ENCODE measurements around the gene TAF11.
"Not testable (repeated sequence)": the region's sequence is repeated elsewhere in the genome, so short reads cannot be mapped to it uniquely, and the experiment has no call there.

Gene TAF11

DNA sequence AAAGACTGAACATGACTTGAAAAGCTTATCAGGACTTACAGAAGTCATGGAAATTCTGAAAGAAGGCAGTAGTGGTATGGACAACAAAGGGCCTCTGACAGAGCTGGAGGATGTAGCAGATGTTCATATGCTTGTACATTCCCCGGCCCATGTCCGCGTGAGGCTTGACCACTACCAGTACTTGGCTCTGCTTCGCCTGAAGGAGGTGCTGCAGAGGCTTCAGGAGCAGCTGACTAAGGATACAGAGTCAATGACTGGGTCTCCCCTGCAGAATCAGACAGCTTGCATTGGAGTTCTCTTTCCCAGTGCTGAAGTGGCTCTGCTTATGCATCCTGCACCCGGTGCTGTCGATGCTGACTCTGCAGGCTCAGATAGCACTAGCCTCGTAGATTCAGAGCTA, 29.2 kb downstream of the TAF11 start:
- peaks cover 16% of the 10 kb centered on the region for H3K36me3 ChIP-seq (ENCODE audit: control insufficient read depth, insufficient read depth, low read length)

DNA sequence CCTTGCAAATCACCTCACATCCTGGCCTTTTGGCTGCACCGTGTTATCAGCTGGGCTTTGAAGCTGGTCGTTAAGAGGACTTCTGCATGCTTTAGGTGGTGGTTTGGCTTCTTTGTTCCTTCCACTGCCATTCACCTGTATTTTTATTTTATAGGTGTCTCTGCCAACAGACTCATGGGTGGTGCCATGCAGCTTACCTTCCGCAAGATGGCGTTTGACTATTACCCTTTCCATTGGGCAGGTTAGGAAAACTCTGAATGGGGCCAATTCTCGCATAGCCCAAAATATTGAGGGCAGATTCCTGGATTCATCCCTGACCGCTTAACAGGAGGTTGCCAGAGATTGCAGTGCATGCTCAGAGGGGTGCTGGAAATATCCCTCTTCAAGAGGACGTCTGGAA, 32.4 kb downstream of the TAF11 start:
- H3K36me3 ChIP-seq (ENCODE audit: control insufficient read depth, insufficient read depth, low read length), result peaks cover 16% of the 10 kb centered on the region
- H3K27me3 ChIP-seq (ENCODE audit: control insufficient read depth, insufficient read depth, low read length), result no peaks in the 10 kb centered on the region
- no peaks in the 10 kb centered on the region for H3K4me1 ChIP-seq (ENCODE audit: control insufficient read depth, insufficient read depth, low read length)
- no peaks in the 10 kb centered on the region for H3K9me3 ChIP-seq (ENCODE audit: control insufficient read depth, low read length)
- H3K9ac ChIP-seq (ENCODE audit: low read length), result no peak overlapping the region
- H3K4me3 ChIP-seq (ENCODE audit: low read length), result no peak overlapping the region

More for the DNA sequence above, 29.2 kb downstream of the TAF11 start:
- Histone ChIP-seq H3K27me3 (ENCODE audit: control insufficient read depth, insufficient read depth, low read length) (no peaks in the 10 kb centered on the region), H3K4me1 (ENCODE audit: control insufficient read depth, insufficient read depth, low read length) (no peaks in the 10 kb centered on the region), H3K4me3 (ENCODE audit: low read length) (no peak overlapping the region), H3K9me3 (ENCODE audit: control insufficient read depth, low read length) (no peaks in the 10 kb centered on the region), H3K9ac (ENCODE audit: low read length) (no peak overlapping the region)

DNA sequence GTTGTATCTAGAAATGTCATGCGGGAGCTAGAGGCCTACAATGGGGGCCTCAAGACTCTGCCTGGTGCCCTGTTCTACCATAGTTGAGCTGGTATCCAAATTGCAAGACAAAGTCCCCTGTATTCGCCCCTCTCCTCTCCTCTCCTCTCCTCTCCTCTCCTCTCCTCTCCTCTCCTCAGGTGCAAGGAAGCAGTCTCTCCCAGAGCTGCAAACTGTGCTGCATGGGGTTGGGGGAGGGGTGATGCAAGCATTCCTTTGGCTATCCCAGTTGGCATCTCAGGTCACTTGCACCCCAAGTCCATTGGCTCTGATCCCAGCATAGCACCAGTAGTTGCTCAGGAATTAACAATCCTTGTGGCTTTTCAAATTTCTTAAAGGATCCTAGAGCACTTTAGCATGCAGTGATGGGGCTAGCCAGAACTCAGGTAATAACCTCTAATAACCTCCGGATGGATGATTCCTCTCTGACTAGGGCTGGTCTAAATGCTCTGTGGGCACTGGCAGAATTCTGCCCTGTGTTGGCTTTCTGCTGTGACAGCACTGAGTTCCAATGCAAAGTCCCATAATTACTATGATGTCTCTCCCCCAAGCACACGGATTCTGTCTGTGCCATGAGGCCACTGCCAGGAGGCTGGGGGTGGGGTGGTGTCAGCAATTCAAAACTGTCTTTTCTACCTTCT, 35.3 kb downstream of the TAF11 start:
- H3K9me3 ChIP-seq (ENCODE audit: control insufficient read depth, low read length), result no peaks in the 10 kb centered on the region
- H3K9ac ChIP-seq (ENCODE audit: low read length), result no peak overlapping the region
- no peaks in the 10 kb centered on the region for H3K27me3 ChIP-seq (ENCODE audit: control insufficient read depth, insufficient read depth, low read length)
- H3K4me3 ChIP-seq (ENCODE audit: low read length), result no peak overlapping the region
- no peaks in the 10 kb centered on the region for H3K4me1 ChIP-seq (ENCODE audit: control insufficient read depth, insufficient read depth, low read length)
- H3K36me3 ChIP-seq (ENCODE audit: control insufficient read depth, insufficient read depth, low read length), result peaks cover under 1% of the 10 kb centered on the region

DNA sequence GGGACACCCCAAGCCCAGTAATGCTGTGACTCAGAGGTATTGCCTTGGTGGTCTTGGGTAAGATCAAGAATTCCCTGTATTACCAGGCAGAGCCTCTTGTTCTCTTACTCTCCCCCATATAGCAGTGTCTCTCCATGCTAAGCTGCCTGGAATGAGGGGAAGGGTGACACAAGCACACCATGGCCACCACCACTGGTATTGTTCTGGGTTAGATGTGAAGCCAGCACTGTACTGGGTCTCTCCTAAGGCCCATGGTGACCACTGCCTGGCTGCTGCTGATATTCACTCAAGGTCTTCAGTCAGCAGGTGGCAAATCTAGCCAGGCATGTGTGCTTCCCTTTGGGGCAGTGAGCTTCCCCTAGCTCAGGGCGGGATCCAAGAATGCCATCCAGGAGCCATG, 36.5 kb downstream of the TAF11 start:
- no peaks in the 10 kb centered on the region for H3K9me3 ChIP-seq (ENCODE audit: control insufficient read depth, low read length)
- H3K27me3 ChIP-seq (ENCODE audit: control insufficient read depth, insufficient read depth, low read length), result no peaks in the 10 kb centered on the region
- H3K4me1 ChIP-seq (ENCODE audit: control insufficient read depth, insufficient read depth, low read length), result no peaks in the 10 kb centered on the region
- H3K9ac ChIP-seq (ENCODE audit: low read length), result no peak overlapping the region
- H3K4me3 ChIP-seq (ENCODE audit: low read length), result no peak overlapping the region
- no peaks in the 10 kb centered on the region for H3K36me3 ChIP-seq (ENCODE audit: control insufficient read depth, insufficient read depth, low read length)

DNA sequence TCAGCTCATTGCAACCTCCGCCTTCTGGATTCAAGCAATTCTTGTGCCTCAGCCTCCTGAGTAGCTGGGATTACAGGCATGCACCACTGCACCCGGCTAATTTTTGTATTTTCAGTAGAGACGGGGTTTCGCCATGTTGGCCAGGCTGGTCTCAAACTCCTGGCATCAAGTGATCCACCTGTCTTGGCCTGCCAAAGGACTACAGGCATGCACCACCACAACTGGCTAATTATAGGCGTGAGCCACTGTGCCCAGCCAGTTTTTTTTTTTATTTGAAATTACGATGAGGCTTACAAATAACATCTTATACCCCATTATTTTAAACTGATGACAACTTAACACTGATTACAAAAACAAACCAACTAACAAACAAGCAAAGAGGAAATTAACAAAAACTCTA, 38.8 kb downstream of the TAF11 start:
- H3K27me3 ChIP-seq (ENCODE audit: control insufficient read depth, insufficient read depth, low read length); H3K36me3 ChIP-seq (ENCODE audit: control insufficient read depth, insufficient read depth, low read length); H3K4me3 ChIP-seq (ENCODE audit: low read length); H3K9me3 ChIP-seq (ENCODE audit: control insufficient read depth, low read length); H3K4me1 ChIP-seq (ENCODE audit: control insufficient read depth, insufficient read depth, low read length); H3K9ac ChIP-seq (ENCODE audit: low read length): not testable (repeated sequence)

DNA sequence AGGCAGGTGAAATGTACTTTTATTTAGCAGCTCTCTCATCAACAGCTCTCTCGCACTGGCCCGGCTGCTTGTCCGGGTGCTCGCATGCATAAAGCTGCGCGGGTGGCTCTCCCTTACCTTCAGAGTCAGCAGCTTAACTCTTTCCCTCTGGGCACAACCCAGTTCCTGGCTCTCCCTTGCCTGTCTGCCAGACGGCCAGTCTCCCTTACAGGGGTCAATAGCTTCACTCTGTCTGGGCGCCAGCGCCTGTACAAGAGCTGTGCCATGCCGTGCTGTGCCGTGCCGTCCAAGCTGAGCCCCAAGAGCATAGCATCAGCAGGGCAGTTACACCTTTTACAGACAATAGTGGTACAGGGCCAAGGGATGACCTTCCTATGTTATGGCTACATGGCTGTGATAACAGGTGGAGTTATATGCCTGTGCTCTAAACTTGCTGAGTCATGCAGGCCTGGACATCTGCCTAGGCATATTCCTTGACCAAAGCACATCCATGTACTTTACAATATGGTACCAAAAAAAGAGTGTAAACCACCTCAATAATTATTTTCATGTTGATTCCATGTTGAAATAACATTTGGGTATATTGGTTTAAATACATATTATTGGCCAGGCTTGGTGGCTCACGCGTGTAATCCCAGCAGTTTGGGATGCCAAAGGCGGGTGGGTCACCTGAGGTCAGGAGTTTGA, 48.0 kb downstream of the TAF11 start:
- Histone ChIP-seq H3K36me3 (ENCODE audit: control insufficient read depth, insufficient read depth, low read length) (no peaks in the 10 kb centered on the region), H3K4me1 (ENCODE audit: control insufficient read depth, insufficient read depth, low read length) (no peaks in the 10 kb centered on the region), H3K27me3 (ENCODE audit: control insufficient read depth, insufficient read depth, low read length) (no peaks in the 10 kb centered on the region), H3K4me3 (ENCODE audit: low read length) (no peak overlapping the region), H3K9me3 (ENCODE audit: control insufficient read depth, low read length) (no peaks in the 10 kb centered on the region), H3K9ac (ENCODE audit: low read length) (no peak overlapping the region)

DNA sequence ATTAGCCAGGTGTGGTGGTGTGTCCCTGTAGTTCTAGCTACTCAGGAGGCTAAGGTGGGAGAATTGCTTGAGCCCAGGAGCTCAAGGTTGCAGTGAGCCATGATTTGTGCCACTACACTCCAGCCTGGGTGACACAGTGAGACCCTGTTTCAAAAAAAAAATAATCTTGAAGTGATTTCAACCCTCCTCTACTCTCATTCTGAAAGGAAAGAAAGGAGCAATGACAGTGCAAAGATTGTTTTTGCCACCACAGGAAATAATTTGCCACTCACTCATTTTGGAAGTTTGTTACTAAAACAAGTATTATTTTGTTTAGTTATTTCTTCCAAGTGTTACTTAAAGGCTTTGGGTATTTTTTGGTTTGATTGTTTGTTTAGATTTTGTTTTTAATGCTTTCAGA, 50.3 kb downstream of the TAF11 start:
- Histone ChIP-seq H3K9me3 (ENCODE audit: control insufficient read depth, low read length) (no peaks in the 10 kb centered on the region), H3K27me3 (ENCODE audit: control insufficient read depth, insufficient read depth, low read length) (no peaks in the 10 kb centered on the region), H3K4me1 (ENCODE audit: control insufficient read depth, insufficient read depth, low read length) (no peaks in the 10 kb centered on the region), H3K9ac (ENCODE audit: low read length) (no peak overlapping the region), H3K4me3 (ENCODE audit: low read length) (no peak overlapping the region), H3K36me3 (ENCODE audit: control insufficient read depth, insufficient read depth, low read length) (no peaks in the 10 kb centered on the region)

DNA sequence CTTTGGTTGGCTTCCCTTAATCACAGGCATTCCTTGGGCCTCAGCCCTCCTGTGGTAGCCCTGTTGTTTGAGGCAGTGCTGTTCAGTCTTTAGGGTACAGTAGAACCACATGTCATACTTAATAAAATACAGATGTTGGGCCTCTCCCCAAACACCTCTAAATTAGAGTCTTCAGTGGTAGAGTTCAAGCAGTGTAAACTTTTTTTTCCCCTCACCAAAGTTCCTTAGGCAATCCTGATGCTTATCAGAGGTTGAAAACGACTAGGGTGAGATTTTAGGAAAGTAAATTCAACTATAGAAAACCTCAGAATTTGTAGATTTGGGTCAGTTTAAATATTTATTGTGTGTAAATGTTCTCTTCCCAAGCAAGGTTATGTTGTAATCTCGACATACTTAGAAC, 51.4 kb downstream of the TAF11 start:
- no peaks in the 10 kb centered on the region for H3K27me3 ChIP-seq (ENCODE audit: control insufficient read depth, insufficient read depth, low read length)
- H3K9ac ChIP-seq (ENCODE audit: low read length), result no peak overlapping the region
- no peaks in the 10 kb centered on the region for H3K36me3 ChIP-seq (ENCODE audit: control insufficient read depth, insufficient read depth, low read length)
- H3K4me3 ChIP-seq (ENCODE audit: low read length), result no peak overlapping the region
- no peaks in the 10 kb centered on the region for H3K4me1 ChIP-seq (ENCODE audit: control insufficient read depth, insufficient read depth, low read length)
- no peaks in the 10 kb centered on the region for H3K9me3 ChIP-seq (ENCODE audit: control insufficient read depth, low read length)

DNA sequence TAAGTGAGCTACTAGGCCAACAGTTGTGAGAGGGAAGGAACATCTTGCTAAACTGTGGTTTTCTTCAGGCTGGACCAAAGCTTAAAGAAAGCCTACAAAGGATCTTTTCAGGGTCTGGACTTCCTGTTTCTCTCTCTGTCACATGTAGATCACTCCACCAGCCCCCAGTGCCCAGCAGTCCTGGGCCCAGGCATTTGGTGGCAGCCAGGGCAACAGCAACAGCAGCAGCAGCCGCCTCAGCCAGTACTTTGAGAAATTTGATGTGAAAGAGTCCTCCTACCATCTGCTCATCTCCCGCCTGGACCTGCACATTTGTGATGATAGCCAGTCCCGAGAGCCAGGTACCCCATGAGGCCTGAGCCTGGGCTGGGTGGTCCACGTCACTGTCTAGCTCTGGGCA, 51.8 kb downstream of the TAF11 start:
- H3K9ac ChIP-seq (ENCODE audit: low read length), result no peak overlapping the region

DNA sequence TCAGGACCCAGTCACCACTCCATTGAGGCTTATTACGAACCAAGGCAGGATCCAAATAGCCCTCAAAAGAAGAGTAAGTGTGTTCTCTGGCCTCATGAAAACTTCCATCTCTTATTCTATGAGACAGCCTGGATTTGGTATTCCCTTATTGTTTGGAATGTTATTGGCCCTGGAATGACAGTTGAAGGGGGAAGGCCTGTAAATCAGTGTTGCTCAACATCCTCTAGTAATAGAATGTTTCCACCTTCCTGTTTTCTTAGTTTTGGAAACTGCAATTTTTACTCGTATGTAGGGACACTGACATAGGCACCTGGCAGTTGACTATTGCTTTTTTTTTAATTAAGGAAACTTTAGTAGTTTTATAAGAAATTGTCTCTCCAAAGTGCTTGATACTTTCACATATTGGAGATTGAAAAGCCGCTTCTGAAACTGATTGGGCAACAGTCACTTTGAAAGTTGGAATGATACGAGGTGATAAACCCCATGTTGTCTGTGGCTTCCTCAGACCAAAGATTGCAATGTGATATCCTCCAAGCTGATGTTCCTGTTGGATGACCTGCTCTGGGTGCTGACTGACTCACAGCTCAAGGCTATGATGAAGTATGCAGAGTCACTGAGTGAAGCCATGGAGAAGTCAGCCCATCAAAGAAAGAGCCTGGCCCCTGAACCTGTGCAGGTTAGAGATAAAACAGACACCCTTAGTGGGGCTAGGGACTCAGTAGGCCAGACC, 52.9 kb downstream of the TAF11 start:
- H3K9me3 ChIP-seq (ENCODE audit: control insufficient read depth, low read length), result no peaks in the 10 kb centered on the region
- no peak overlapping the region for H3K9ac ChIP-seq (ENCODE audit: low read length)
- H3K4me3 ChIP-seq (ENCODE audit: low read length), result no peak overlapping the region
- H3K36me3 ChIP-seq (ENCODE audit: control insufficient read depth, insufficient read depth, low read length), result no peaks in the 10 kb centered on the region
- H3K4me1 ChIP-seq (ENCODE audit: control insufficient read depth, insufficient read depth, low read length), result no peaks in the 10 kb centered on the region
- no peaks in the 10 kb centered on the region for H3K27me3 ChIP-seq (ENCODE audit: control insufficient read depth, insufficient read depth, low read length)

More for the DNA sequence above, 51.8 kb downstream of the TAF11 start:
- no peak overlapping the region for H3K4me3 ChIP-seq (ENCODE audit: low read length)
- H3K4me1 ChIP-seq (ENCODE audit: control insufficient read depth, insufficient read depth, low read length), result no peaks in the 10 kb centered on the region
- H3K36me3 ChIP-seq (ENCODE audit: control insufficient read depth, insufficient read depth, low read length), result no peaks in the 10 kb centered on the region
- H3K27me3 ChIP-seq (ENCODE audit: control insufficient read depth, insufficient read depth, low read length), result no peaks in the 10 kb centered on the region
- H3K9me3 ChIP-seq (ENCODE audit: control insufficient read depth, low read length), result no peaks in the 10 kb centered on the region

DNA sequence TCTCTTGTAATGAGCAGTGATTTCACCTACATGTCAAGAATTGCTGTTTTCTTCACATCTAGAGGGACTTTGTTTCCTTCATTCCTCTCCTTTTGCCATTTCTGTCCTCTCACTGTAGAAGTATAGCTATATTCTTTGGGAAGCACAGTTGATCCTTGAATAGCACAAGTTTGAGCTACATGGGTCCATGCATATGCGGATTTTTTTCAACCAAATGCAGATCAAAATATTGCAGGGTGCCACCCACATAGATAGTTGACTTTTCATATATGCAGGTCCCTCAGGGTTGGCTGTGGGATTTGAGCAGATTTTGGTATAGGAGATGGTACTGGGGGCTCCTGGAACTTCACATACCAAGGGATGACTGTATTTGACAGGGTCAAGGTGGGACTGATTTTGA, 54.9 kb downstream of the TAF11 start:
- no peaks in the 10 kb centered on the region for H3K9me3 ChIP-seq (ENCODE audit: control insufficient read depth, low read length)
- H3K4me1 ChIP-seq (ENCODE audit: control insufficient read depth, insufficient read depth, low read length), result no peaks in the 10 kb centered on the region
- no peaks in the 10 kb centered on the region for H3K27me3 ChIP-seq (ENCODE audit: control insufficient read depth, insufficient read depth, low read length)
- peaks cover 4% of the 10 kb centered on the region for H3K36me3 ChIP-seq (ENCODE audit: control insufficient read depth, insufficient read depth, low read length)
- no peak overlapping the region for H3K9ac ChIP-seq (ENCODE audit: low read length)
- H3K4me3 ChIP-seq (ENCODE audit: low read length), result no peak overlapping the region

DNA sequence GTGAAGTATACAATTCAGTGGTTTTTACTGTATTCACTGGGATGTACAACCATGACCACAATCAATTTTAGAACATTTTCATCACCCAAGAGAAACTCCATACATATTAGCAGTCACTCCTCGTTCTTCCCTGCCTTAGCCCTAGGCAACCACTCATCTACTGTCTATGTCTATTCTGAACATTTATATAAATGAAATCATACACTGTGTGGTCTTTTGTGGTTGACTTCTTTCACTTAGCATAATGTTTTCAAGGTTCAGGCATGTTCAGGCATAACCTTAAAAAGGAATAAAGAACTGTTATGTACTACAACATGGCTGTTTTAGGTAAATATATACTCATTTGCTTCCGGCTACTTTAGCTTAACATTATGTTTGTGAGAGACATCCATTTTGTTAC, 58.7 kb downstream of the TAF11 start:
- no peaks in the 10 kb centered on the region for H3K9me3 ChIP-seq (ENCODE audit: control insufficient read depth, low read length)
- H3K36me3 ChIP-seq (ENCODE audit: control insufficient read depth, insufficient read depth, low read length), result peaks cover 4% of the 10 kb centered on the region
- no peaks in the 10 kb centered on the region for H3K4me1 ChIP-seq (ENCODE audit: control insufficient read depth, insufficient read depth, low read length)
- no peak overlapping the region for H3K9ac ChIP-seq (ENCODE audit: low read length)
- H3K27me3 ChIP-seq (ENCODE audit: control insufficient read depth, insufficient read depth, low read length), result no peaks in the 10 kb centered on the region
- H3K4me3 ChIP-seq (ENCODE audit: low read length), result no peak overlapping the region
